NCI-H524 treated with DMSO at 0.1 percent for 48 hours (cell line): ENCODE data around the gene CCDC171.
"Not testable (repeated sequence)": the region's sequence is repeated elsewhere in the genome, so short reads cannot be mapped to it uniquely, and the experiment has no call there.

ENCODE experiments used
- DNase-seq: peaks from one replicate; lab custom pipeline; 2025; lab: John Stamatoyannopoulos, UW

Gene CCDC171

DNA sequence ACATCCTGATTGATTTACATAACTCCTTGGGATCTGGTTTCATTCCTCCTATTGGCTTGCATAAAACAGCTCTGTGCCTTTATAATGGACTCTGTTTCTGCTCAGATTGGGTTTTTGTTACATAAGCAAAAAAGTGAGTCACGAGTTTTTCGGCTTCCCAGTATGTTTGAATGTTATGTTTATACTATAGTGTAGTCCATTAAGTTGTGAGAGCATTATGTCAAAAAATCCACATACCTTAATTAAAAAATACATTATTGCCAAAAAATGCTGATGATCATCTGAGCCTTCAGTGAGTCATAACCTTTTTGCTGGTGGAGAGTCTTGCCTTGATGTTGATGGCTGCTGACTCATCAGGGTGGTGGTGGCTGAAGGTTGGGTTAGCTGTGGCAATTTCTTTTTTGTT is 144.6 kb downstream of the CCDC171 start:
- no peak for DNase-seq

DNA sequence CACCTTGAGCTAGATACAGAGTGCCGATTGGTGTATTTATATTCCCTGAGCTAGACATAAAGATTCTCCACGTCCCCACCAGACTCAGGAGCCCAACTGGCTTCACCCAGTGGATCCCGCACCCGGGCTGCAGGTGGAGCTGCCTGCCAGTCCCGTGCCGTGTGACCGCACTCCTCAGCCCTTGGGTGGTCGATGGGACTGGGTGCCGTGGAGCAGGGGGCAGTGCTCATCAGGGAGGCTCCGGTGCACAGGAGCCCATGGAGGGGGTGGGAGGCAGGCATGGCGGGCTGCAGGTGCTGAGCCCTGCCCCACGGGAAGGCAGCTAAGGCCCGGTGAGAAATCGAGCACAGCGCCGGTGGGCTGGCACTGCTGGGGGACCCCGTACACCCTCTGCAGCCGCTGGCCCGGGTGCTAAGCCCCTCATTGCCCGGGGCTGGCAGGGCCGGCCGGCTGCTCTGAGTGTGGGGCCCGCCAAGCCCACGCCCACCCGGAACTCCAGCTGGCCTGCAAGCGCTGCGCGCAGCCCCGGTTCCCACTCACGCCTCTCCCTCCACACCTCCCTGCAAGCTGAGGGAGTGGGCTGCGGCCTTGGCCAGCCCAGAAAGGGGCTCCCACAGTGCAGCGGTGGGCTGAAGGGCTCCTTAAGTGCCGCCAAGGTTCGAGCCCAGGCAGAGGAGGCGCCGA is 147.2 kb downstream of the CCDC171 start:
- not testable (repeated sequence) for DNase-seq

DNA sequence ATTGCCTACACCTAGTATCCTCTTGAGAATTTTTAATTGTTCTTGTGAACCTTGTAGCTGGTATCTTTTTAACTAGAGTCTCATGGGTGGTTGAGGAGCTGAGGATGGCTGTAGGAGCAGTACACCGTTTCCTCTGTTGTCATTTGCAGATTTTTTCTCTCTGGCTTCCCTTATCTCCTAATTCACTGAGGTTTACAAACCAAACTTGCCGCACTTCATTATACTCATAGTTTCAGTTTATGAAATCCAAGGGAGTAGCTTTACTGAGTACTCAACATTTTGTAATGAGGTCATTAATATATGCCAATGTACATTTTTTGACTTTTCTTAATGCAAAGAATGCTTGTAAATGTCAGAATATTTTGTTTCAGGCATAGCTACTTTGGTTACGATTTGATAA is 154.2 kb downstream of the CCDC171 start:
- no peak for DNase-seq

DNA sequence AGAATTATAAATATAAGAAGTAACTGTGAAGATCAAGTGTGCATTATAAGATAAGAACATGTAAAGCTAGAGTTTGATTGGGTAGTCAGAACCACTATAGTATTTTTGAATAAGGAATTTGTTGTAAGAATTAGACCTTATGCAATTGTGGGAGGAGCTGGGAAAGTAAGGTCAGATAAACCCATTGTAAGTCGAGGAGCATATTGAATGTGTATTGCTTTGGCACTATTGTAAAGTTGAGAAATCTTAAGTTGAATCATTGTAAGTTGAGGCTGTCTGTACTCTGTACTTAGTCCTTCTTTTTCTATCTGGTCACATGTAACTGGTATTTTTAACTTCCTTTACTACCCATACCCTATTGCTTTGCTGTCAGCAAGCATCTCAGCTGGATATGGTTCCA is 158.7 kb downstream of the CCDC171 start:
- no peak for DNase-seq

DNA sequence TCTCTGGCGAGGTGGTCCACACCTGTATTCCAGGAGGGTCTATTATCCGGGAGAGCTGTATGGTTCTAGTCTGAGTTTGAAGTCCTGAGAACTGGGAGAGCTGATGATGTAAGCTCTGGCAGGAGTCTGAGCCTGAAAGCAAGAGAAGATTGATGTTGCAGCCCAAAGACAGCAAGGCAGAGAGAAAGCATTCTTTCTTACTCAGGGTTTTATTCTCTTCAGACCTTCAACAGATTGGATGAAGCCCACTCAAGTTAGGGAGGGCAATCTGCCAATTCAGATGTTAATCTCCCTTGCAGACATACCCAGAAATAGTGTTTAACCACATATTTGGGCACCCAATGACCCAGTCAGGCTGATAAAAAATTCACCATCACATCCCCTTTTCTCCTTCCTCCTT is 159.1 kb downstream of the CCDC171 start:
- DNase-seq = peak; percentile 17

DNA sequence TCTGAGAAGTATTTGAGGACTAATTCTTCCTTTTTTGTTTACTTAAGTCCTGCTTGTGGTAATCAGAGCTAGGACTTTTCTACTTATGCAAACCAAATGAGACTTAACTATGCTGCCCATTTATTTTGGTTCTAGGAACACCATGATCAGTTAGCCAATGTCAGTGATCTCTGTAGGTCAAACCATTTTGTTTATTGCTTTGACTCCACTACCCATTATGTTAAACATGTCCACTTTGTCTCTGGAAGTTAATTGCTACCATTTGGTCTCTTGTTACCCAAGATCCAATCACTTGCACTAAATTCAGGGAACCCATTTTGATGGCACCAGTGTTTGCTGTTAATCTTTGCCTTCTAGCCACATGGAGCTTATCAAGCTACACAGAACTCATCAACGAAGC is 161.9 kb downstream of the CCDC171 start:
- DNase-seq = no peak

DNA sequence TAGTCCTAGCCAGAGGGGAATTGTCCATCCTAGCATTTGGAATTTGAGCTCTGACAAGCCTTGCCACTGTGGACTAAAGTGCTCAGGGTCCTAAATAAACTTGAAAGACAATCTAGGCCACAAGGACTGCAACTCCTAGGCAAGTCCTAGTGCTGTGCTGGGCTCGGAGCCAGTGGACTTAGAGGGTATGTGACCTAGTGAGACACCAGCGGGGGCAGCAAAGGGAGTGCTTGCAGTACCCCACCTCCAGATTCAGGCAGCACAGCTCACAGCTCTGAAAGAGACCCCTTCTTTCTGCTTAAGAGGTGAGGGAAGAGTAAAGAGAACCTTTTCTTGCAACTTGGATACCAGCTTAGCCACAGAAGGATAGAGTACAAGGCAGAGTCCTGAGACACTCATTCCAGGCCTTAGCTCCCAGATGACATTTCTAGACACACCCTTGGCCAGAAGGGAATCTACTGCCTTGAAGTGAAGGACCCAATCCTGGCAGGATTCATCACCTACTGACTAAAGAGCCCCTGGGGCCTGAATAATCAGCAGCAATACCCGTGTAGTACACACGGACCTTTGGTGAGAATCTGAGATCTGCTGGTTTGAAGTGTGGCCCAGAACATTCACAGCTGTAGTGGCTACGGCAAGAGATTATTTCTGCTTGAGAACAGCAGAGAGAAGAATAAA is 164.6 kb downstream of the CCDC171 start:
- DNase-seq = no peak

DNA sequence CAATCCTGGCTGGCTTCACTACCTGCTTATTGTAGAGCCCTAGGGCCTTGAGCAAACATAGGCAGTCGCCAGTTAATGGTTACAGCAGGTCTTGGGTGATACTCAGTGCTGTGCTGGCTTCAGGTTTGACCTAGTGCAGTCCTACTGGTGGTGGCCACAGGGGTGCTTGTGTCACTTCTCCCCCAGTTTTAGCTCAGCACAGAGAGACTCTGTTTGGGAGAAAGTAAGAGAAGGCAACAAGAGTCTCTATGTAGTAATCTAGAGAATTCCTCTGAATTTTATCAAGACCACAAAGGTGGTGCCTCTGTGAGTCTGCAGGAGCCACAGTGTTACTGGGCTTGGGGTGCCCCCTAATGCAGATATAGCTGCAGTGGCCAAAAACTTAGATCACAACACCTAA is 165.6 kb downstream of the CCDC171 start:
- DNase-seq = no peak

DNA sequence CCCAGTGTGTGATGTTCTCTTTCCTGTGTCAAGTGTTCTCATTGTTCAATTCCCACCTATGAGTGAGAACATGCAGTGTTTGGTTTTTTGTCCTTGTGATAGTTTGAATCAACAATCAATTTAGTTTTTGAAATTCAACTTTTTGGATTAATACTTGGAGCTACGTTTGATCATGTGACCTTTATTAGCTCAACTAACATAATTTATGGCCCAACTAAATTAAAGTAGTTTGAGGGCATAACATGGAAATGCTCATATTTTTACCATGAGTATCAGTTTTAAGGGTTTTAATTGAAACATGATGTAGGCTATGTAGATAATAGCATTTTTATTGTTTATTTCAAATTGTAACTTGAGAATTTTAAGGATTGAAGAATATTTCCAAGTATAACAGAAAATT is 168.0 kb downstream of the CCDC171 start:
- DNase-seq = no peak

DNA sequence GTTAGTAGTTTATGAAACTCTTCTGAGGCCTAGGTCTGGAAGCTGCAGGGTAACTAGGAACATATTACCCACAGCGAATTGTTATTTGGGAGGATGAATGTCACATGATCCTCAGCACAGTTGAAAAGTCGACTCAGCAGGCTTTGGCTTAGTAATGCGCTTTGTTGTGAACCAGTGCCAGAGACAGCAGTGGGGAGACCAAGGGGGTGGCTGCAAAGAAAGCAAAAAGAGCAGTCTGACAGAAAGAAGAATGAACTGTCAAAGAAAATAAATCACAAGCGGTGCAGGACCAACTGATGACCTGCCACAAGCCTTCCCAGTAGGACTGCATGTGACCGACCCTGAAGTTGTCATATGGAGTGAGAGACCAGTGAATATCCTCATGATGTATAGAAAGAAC is 170.0 kb downstream of the CCDC171 start:
- no peak for DNase-seq

DNA sequence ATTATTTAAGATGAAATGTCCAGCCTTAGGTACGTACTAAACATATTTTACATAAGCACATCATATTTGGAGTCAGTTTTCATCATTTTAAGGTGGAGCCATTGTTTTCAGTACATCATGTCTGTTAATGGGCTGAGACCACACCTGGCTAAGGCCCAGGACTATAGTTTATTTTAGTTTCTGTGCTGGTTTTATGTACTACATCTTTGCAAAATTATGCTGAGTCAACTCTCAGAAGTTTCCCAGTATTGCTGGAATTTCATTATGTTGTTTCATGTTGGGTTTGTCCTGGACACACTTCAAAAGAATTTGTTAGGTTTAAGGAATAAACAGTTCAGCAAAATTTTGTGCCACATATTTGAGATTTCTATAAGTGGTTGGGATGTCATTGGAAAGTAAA is 171.2 kb downstream of the CCDC171 start:
- no peak for DNase-seq

DNA sequence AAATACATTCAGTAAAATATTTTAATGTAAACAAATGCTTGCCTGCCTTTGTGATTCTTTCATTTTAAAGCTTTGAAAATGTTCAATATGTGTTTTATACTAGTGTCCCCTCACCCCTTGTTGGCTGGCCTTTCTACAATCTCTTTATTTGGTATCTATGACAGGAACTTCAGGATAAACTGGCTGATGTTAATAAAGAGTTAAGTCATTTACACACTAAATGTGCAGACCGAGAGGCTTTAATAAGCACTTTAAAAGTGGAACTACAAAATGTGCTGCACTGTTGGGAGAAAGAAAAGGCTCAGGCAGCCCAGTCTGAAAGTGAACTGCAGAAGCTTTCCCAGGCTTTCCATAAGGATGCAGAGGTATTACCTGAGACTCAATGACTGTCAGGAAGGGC is 171.8 kb downstream of the CCDC171 start:
- no peak for DNase-seq

DNA sequence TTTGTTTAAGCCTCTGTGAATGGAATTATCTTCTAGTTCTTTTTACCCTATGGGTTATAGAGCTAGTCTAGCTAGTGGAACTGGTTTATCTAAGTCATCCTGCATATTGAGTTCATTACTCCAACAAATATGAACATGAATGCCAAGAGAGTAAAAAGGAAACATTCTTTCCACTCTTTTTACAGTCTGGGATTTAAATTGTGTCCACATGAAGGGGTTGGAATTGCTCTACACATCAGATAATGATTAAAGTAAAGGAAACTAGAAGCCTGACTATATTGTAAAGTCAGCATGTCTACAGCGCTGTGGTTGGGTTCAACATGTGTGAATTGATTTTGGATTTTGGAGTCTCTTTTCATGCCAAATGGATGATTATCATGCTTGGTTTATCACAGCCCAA is 173.1 kb downstream of the CCDC171 start:
- DNase-seq = no peak

DNA sequence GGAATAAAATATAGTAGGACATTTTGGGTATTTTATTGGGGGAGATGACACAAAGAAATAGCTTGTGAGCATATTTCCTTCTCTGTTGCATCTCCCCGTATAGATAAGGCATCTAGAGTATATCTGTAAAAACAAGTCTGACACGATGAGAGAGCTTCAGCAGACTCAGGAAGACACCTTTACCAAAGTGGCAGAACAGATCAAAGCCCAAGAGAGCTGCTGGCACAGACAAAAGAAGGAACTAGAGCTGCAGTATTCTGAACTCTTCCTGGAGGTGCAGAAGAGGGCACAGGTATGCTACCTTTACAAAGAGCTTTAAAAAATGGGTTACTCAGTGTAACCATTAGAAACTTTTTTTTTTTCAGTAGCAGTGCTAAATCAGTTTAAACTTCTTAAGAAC is 176.7 kb downstream of the CCDC171 start:
- no peak for DNase-seq

DNA sequence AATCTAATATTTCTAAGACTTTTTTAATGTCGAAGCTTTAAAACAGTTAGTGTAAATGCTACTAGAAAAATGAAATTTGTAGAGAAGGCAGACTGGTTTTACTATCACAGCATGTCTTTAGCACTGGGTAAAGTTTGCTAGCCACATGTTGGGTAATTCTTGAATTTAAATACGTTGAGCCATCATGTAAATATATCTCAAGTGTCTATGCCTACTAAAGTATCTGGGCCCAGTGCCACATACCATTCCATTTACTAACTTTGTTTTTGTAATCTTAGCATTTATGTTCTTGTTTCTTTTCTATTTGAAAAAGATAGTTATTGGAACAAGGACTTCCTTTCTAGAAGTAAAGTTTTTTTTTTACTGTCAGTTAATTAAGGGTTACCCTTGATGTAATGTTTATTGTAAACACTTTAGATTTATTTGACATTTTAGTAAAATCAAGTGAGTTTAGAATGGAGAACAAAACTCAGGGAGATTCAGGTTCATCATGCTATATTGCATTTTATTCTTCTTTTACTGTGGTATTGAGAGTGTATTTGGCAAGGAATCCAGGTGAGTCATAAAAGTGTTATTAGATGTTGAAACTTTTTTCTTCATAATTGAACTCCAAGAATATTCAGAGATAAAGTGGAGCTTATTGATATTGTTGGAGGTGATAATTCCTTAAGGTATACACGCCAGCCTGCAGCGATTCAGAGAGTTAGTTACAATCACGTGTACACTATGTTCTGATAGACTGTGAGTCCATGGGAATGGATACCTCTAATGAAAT is 182.4 kb downstream of the CCDC171 start:
- no peak for DNase-seq

DNA sequence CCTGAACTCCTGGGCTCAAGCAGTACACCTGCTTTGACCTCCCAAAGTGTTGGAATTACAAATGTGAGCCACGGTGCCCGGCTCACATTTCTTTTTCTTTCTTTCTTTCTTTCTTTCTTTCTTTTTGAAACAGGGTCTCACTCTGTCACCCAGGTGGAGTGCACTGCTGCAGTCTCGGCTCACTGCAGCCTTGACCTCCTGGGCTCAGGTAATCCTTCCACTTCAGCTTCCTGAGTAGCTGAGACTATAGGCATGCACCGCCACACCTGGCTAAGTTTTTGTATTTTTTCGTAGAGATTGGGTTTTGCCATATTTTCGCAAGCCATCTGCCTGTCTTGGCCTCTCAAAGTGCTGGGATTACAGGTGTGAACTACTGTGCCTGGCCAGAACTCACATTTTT is 183.7 kb downstream of the CCDC171 start:
- DNase-seq = no peak

DNA sequence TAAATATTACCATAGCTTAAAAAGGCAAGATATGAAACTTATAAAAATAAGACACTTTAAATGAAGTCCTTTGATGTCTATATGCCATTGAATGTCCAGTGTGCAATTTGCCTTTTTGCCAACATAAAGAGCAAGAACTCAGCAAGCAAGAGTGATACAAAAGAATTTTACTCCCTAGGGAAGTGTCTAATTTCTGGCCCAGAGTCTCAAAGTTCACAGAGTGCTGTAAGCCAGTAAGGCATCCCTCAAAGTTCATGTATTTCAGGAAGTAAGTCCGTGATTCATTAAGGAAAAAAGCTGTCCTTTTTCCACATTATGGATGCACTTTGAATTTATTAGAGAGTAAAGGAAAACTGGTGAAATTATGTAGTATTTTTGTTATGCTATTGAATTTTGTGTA is 185.2 kb downstream of the CCDC171 start:
- DNase-seq = no peak

DNA sequence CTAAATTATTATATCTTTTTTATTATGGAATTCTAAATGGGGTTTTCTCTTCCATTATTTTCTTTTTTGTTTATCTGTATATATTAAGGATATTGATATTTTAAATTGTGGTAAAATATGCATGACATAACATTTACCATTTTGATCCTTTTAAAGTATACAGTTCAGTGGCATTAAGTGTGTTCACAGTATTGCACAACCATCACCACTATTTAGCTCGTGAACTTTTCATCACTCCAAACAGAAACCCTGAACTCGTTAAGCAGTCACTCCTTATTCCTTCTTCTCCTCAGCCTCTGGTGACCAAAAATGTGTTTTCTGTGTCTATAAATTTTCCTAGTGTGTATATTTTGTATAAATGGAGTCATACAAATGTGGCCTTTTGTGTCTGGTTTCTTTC is 188.2 kb downstream of the CCDC171 start:
- no peak for DNase-seq

DNA sequence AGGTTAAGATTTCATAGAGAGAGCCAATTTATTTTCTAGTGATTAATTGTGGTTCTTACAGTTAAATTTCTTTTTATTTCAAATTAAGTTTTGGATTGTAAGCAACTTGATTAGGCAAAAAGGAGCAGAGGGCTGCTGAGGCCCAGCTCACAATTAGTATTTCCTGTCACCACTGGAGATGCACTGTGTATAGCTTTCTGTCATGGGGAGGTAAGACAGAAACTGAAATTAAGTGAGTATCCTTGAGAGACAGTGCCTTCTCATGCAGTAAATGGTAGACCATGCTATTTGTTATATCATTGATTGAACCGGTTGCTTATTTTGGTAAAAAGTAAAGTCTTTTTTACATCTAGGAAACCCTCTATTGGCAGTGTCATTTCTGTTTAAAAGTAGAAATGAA is 190.7 kb downstream of the CCDC171 start:
- DNase-seq = no peak

DNA sequence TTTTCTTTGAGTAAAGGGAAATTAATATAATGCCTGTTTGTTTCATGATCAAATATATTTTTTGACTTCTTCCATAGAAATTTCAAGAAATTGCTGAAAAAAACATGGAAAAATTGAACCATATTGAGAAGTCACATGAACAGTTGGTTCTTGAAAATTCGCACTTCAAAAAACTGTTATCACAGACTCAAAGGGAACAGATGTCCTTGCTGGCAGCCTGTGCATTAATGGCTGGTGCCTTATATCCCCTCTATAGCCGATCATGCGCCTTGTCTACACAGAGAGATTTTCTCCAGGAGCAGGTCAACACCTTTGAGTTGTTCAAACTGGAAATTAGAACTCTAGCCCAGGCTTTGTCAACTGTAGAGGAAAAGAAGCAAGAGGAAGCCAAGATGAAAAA is 191.4 kb downstream of the CCDC171 start:
- peak; percentile 3 for DNase-seq

DNA sequence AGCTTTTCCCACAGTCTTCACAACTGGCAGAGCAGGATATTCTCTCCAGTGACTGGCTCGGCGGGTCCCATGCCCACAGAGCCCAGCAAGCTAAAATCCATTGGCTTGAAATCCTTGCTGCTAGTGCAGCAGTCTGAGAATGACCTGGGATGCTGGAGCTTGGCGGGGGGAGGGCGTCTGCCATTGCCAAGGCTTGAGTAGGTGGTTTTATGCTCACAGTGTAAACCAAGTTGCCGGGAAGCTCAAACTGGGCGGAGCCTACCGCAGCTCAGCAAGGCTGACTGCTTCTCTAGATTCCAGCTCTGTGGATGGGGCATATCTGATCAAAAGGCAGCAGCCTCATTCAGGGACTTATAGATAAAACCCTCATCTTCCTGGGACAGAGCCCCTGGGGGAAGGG is 194.1 kb downstream of the CCDC171 start:
- no peak for DNase-seq

DNA sequence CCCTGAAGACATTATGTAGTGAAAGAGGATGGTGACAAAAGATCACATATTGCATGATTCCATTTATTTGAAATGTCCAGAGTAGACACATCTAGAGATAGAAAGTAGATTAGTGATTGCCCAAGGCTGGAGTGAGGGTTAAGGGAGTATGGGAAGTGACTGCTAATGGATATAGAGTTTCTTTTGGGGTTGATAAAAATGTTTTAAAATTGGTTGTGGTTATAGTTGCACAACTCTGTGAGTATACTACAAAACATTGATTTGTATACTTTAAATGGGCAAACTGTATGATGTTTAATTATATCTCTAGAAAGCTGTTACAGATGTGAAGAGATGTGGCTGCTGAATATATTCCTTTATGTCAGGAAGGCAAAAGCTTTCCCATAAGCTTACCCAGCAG is 202.8 kb downstream of the CCDC171 start:
- no peak for DNase-seq

DNA sequence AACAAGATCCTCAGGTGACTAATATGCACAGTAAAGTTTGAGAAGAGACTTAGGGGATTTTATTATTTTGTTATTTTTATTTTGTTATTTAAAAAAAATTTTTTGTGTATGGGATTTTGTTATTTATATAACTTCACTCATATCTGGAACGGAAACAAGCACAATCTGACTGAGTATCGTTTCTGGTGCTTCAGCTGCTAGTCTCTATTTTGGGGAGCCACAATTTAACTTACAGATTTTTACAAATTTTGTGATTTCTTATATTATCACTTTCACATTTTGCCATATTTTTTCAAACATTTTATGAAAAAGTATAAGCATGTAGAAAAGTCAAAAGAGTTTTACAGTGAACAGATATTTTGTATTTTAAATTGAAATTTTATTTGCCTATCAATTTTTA is 208.7 kb downstream of the CCDC171 start:
- no peak for DNase-seq
